H9 (cell line): ENCODE results near the gene LRRN4. TPM values are rescaled to one million over a fixed set of nuclear protein-coding genes. Genes with fewer than 3 reads are reported as not detected.

Experiments
- DNase-seq: peaks from one replicate; pipeline ENCODE4 v3.0.0-alpha.2; 2017
- H2AFZ ChIP-seq: one replicate; pipeline ENCODE4 v1.6.1; 2013; ENCODE audit warnings: mild to moderate bottlenecking, low read length, control low read depth, moderate library complexity
- H2AK5ac ChIP-seq: 2 replicates; pipeline ENCODE4 v1.6.1; 2013; ENCODE audit warnings: low read length, control low read depth, mixed read lengths; ENCODE audit not compliant: insufficient read length
- H2BK120ac ChIP-seq: one replicate; pipeline ENCODE4 v1.6.1; 2013; ENCODE audit warnings: low read depth, mild to moderate bottlenecking, low read length, control low read depth, inconsistent platforms; ENCODE audit not compliant: poor library complexity, severe bottlenecking
- H2BK12ac ChIP-seq: 2 replicates; pipeline ENCODE4 v1.6.1; 2013; ENCODE audit warnings: low read length, control low read depth, mixed read lengths, low read depth; ENCODE audit not compliant: insufficient read length
- H2BK15ac ChIP-seq: 2 replicates; pipeline ENCODE4 v1.6.1; 2013; ENCODE audit warnings: low read depth, low read length, control low read depth
- H2BK20ac ChIP-seq: one replicate; pipeline ENCODE4 v1.6.1; 2013; ENCODE audit warnings: low read depth, mild to moderate bottlenecking, low read length, control low read depth, inconsistent platforms; ENCODE audit not compliant: poor library complexity, severe bottlenecking
- H2BK5ac ChIP-seq: 2 replicates; pipeline ENCODE4 v1.6.1; 2013; ENCODE audit warnings: low read length, control low read depth, mixed read lengths; ENCODE audit not compliant: insufficient read length
- H3K14ac ChIP-seq: 2 replicates; pipeline ENCODE4 v1.6.1; 2013; ENCODE audit warnings: low read length, control low read depth; ENCODE audit not compliant: insufficient read depth
- H3K18ac ChIP-seq: 2 replicates; pipeline ENCODE4 v1.6.1; 2013; ENCODE audit warnings: low read depth, mild to moderate bottlenecking, mixed read lengths, low read length, control low read depth; ENCODE audit not compliant: insufficient read length
- H3K23ac ChIP-seq: 2 replicates; pipeline ENCODE4 v1.6.1; 2013; ENCODE audit warnings: low read length, control low read depth, mixed read lengths, low read depth; ENCODE audit not compliant: insufficient read length
- H3K23me2 ChIP-seq: 2 replicates; pipeline ENCODE4 v1.6.1; 2013; ENCODE audit warnings: low read depth, mild to moderate bottlenecking, mixed read lengths, low read length, control low read depth; ENCODE audit not compliant: insufficient read length, poor library complexity, severe bottlenecking
- H3K27ac ChIP-seq: 2 replicates; pipeline ENCODE4 v1.5.1; 2013; ENCODE audit warnings: low read length, control low read depth, mixed read lengths, low read depth; ENCODE audit not compliant: insufficient read length
- H3K27me3 ChIP-seq: 2 replicates; pipeline ENCODE4 v1.6.1; 2013; ENCODE audit warnings: low read length, control low read depth, inconsistent platforms; ENCODE audit not compliant: insufficient read depth
- H3K4ac ChIP-seq: 2 replicates; pipeline ENCODE4 v1.6.1; 2013; ENCODE audit warnings: low read depth, mild to moderate bottlenecking, control low read depth, inconsistent platforms, low read length, moderate library complexity
- H3K4me1 ChIP-seq: 2 replicates; pipeline ENCODE4 v1.6.1; 2013; ENCODE audit warnings: low read length, control low read depth, inconsistent platforms; ENCODE audit not compliant: insufficient read depth
- H3K4me2 ChIP-seq: 2 replicates; pipeline ENCODE4 v1.6.1; 2013; ENCODE audit warnings: low read length, control low read depth, mixed read lengths; ENCODE audit not compliant: insufficient read length, insufficient read depth
- H3K56ac ChIP-seq: 2 replicates; pipeline ENCODE4 v1.6.1; 2013; ENCODE audit warnings: low read depth, mild to moderate bottlenecking, mixed read lengths, low read length, control low read depth; ENCODE audit not compliant: insufficient read length
- H3K79me1 ChIP-seq: 2 replicates; pipeline ENCODE4 v1.6.1; 2013; ENCODE audit warnings: low read depth, mild to moderate bottlenecking, moderate library complexity, low read length, control low read depth, inconsistent platforms; ENCODE audit not compliant: insufficient read depth, poor library complexity, severe bottlenecking
- H3K79me2 ChIP-seq: 2 replicates; pipeline ENCODE4 v1.6.1; 2013; ENCODE audit warnings: low read length, control low read depth, inconsistent platforms; ENCODE audit not compliant: insufficient read depth
- H3K9ac ChIP-seq: 2 replicates; pipeline ENCODE4 v1.6.1; 2013; ENCODE audit warnings: low read length, control low read depth, mixed read lengths; ENCODE audit not compliant: insufficient read length; ENCODE audit errors: extremely low read depth
- H3K9me3 ChIP-seq: one replicate; pipeline ENCODE4 v1.6.1; 2013; ENCODE audit warnings: low read depth, low read length, inconsistent platforms; ENCODE audit not compliant: control insufficient read depth
- H3T11ph ChIP-seq: one replicate; pipeline ENCODE4 v1.6.1; 2013; ENCODE audit warnings: mild to moderate bottlenecking, low read length, control low read depth, inconsistent platforms
- H4K20me1 ChIP-seq: one replicate; pipeline ENCODE4 v1.6.1; 2013; ENCODE audit not compliant: control insufficient read depth, insufficient read length, insufficient read depth
- H4K5ac ChIP-seq: 2 replicates; pipeline ENCODE4 v1.6.1; 2013; ENCODE audit warnings: low read depth, mild to moderate bottlenecking, mixed read lengths, low read length, control low read depth; ENCODE audit not compliant: insufficient read length
- H4K8ac ChIP-seq: replicated peaks from 2 replicates; pipeline ENCODE4 v1.6.1; 2013; ENCODE audit warnings: low read length, control low read depth, mixed read lengths, low read depth; ENCODE audit not compliant: insufficient read length
- H4K91ac ChIP-seq: 2 replicates; pipeline ENCODE4 v1.6.1; 2013; ENCODE audit warnings: low read depth, mild to moderate bottlenecking, moderate library complexity, mixed read lengths, low read length, control low read depth; ENCODE audit not compliant: insufficient read length
- H3K27ac Mint-ChIP-seq, 3 experiments: 2 replicates in 2 of 3; 3 replicates in 1 of 3; pipeline ENCODE4 v1.8.0; 2020 to 2021; ENCODE audit warnings: mixed read lengths in 3 of 3, mild to moderate bottlenecking in 1 of 3, moderate library complexity in 1 of 3
- H3K27me3 Mint-ChIP-seq: 2 replicates; pipeline ENCODE4 v1.8.0; 2021; ENCODE audit warnings: low read depth, mild to moderate bottlenecking, moderate library complexity, mixed read lengths
- H3K36me3 Mint-ChIP-seq, 3 experiments: 2 replicates in 2 of 3; 3 replicates in 1 of 3; pipeline ENCODE4 v1.8.0; 2020 to 2021; ENCODE audit warnings: low read depth in 3 of 3, mixed read lengths in 3 of 3; ENCODE audit not compliant: insufficient read depth in 1 of 3
- H3K4me1 Mint-ChIP-seq, 2 experiments: 2 replicates each; pipeline ENCODE4 v1.8.0; 2020; ENCODE audit warnings: mixed read lengths in 2 of 2
- H3K4me3 Mint-ChIP-seq, 2 experiments: 2 replicates in 1 of 2; 3 replicates in 1 of 2; pipeline ENCODE4 v1.8.0; 2020 to 2021; ENCODE audit warnings: mild to moderate bottlenecking in 2 of 2, mixed read lengths in 2 of 2, moderate library complexity in 1 of 2
- H3K9me3 Mint-ChIP-seq, 2 experiments: 2 replicates in 1 of 2; 3 replicates in 1 of 2; pipeline ENCODE4 v1.8.0; 2020; ENCODE audit warnings: mild to moderate bottlenecking in 2 of 2, mixed read lengths in 2 of 2, moderate library complexity in 1 of 2
- total RNA-seq: library from RNA; stranded (reverse); gene quantifications from 2 replicates; pipeline ENCODE4 v1.2.1, GENCODE V29; 2021
- TF ChIP-seq, protein P1 (sequence below): fragments of 200-600 bp; sonication (generic); conservative IDR thresholded peaks from 3 replicates; pipeline ENCODE4 v1.8.0; 2021; ENCODE audit warnings: antibody characterized with exemption, mild to moderate bottlenecking

LRRN4 gene
- total RNA-seq, 1 experiment from 2014 or later: 0.22 TPM

GRCh38 chr20:6028818-6029217, 25.0 kb downstream of the LRRN4 start:
- peaks cover 13 to 17% of the 10 kb centered on the region in 2 experiments for H3K9me3 Mint-ChIP-seq

More at GRCh38 chr20:6028818-6029217, 25.0 kb downstream of the LRRN4 start:
- H4K20me1 ChIP-seq: no peaks in the 10 kb centered on the region
- H2BK12ac ChIP-seq: no peak overlapping the region
- no peak overlapping the region for H4K8ac ChIP-seq
- H3K27ac Mint-ChIP-seq: no peak overlapping the region; a peak in 1 of 7 replicates
- H3K79me1 ChIP-seq: peaks cover 3% of the 10 kb centered on the region
- H4K91ac ChIP-seq: no peak overlapping the region
- TF ChIP-seq, protein P1, sequence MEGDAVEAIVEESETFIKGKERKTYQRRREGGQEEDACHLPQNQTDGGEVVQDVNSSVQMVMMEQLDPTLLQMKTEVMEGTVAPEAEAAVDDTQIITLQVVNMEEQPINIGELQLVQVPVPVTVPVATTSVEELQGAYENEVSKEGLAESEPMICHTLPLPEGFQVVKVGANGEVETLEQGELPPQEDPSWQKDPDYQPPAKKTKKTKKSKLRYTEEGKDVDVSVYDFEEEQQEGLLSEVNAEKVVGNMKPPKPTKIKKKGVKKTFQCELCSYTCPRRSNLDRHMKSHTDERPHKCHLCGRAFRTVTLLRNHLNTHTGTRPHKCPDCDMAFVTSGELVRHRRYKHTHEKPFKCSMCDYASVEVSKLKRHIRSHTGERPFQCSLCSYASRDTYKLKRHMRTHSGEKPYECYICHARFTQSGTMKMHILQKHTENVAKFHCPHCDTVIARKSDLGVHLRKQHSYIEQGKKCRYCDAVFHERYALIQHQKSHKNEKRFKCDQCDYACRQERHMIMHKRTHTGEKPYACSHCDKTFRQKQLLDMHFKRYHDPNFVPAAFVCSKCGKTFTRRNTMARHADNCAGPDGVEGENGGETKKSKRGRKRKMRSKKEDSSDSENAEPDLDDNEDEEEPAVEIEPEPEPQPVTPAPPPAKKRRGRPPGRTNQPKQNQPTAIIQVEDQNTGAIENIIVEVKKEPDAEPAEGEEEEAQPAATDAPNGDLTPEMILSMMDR: no peak
- no peak overlapping the region for H3K9ac ChIP-seq
- no peak overlapping the region for H3K18ac ChIP-seq
- peaks cover 25 to 39% (median 33%) of the 10 kb centered on the region in 3 experiments for H3K36me3 Mint-ChIP-seq
- H3T11ph ChIP-seq: no peak overlapping the region
- no peaks in the 10 kb centered on the region for H3K4me1 Mint-ChIP-seq
- H3K9me3 ChIP-seq: no peaks in the 10 kb centered on the region
- H3K4me3 Mint-ChIP-seq: no peak overlapping the region
- H3K27ac ChIP-seq: no peak overlapping the region
- H3K27me3 ChIP-seq: no peaks in the 10 kb centered on the region
- DNase-seq: no peak
- H3K14ac ChIP-seq: no peak overlapping the region
- H4K5ac ChIP-seq: no peak overlapping the region
- no peak overlapping the region for H3K4me2 ChIP-seq
- no peak overlapping the region for H3K23ac ChIP-seq
- H3K79me2 ChIP-seq: no peaks in the 10 kb centered on the region; the same call in 1 of the 2 replicates
- H2BK120ac ChIP-seq: no peak overlapping the region
- no peaks in the 10 kb centered on the region for H3K27me3 Mint-ChIP-seq
- H2AFZ ChIP-seq: no peak overlapping the region
- H3K4me1 ChIP-seq: no peaks in the 10 kb centered on the region
- H2BK15ac ChIP-seq: no peak overlapping the region
- no peaks in the 10 kb centered on the region for H3K23me2 ChIP-seq
- no peak overlapping the region for H2BK20ac ChIP-seq
- H2BK5ac ChIP-seq: no peak overlapping the region
- no peak overlapping the region for H3K4ac ChIP-seq
- no peak overlapping the region for H3K56ac ChIP-seq
- H2AK5ac ChIP-seq: no peak overlapping the region
